Brain microvascular endothelial cell (primary cell): Measurements from ENCODE around the gene LUC7L.
A peak's percentile ranks its signal among the peaks of the same experiment; 100 is the strongest.
"Not testable (repeated sequence)": the region's sequence is repeated elsewhere in the genome, so short reads cannot be mapped to it uniquely, and the experiment has no call there.

Source experiments
- DNase-seq: peaks from one replicate; pipeline ENCODE4 v3.0.0-alpha.2; 2020
- H3K27ac ChIP-seq: fragments of 250-450 bp; sonication (Bioruptor Pico); 2 replicates; pipeline ENCODE4 v1.5.1; 2020; ENCODE audit warnings: mild to moderate bottlenecking, moderate library complexity
- H3K27me3 ChIP-seq: fragments of 250-450 bp; sonication (Bioruptor Pico); replicated peaks from 2 replicates; pipeline ENCODE4 v1.5.1; 2020; ENCODE audit warnings: mild to moderate bottlenecking
- H3K36me3 ChIP-seq: fragments of 250-450 bp; sonication (Bioruptor Pico); replicated peaks from 2 replicates; pipeline ENCODE4 v1.5.1; 2020; ENCODE audit warnings: mild to moderate bottlenecking
- H3K4me3 ChIP-seq: 2 replicates; pipeline ENCODE4 v1.5.1; 2011; ENCODE audit warnings: low read depth, mild to moderate bottlenecking, control low read depth, low read length, moderate library complexity
- in situ Hi-C: cut with HindIII; loops from 2 replicates; pipeline ENCODE4 v1.10.0; 2017; ENCODE audit warnings: low sequenced_read_pairs, low pct_ligation_motif_present
- TF ChIP-seq, protein P1 (sequence below): IDR thresholded peaks from 2 replicates; pipeline ENCODE4 v1.5.1; 2011; ENCODE audit warnings: low read depth, mild to moderate bottlenecking, moderate library complexity, low read length, control low read depth, inconsistent platforms; ENCODE audit errors: missing control alignments

Gene LUC7L

DNA sequence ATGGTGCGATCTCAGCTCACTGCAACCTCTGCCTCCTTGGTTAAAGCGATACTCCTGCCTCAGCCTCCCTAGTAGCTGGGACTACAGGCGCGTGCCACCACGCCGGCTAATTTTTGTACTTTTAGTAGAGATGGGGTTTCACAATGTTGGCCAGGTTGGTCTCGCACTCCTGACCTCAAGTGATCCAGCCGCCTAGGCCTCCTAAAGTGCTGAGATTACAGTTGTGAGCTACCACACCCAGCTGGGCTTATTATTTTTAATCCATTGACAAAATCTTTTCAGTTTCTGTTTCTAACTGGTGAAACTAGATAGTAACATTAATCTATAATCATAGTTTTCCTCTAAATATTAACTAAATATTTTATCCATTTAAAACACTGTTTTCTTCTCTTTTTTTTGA lies 11.3 kb upstream of the LUC7L start:
- H3K4me3 ChIP-seq: no peak overlapping the region
- in situ Hi-C loops: no loop called here
- H3K27me3 ChIP-seq: no peaks in the 10 kb centered on the region
- H3K36me3 ChIP-seq: no peaks in the 10 kb centered on the region
- TF ChIP-seq, protein P1, sequence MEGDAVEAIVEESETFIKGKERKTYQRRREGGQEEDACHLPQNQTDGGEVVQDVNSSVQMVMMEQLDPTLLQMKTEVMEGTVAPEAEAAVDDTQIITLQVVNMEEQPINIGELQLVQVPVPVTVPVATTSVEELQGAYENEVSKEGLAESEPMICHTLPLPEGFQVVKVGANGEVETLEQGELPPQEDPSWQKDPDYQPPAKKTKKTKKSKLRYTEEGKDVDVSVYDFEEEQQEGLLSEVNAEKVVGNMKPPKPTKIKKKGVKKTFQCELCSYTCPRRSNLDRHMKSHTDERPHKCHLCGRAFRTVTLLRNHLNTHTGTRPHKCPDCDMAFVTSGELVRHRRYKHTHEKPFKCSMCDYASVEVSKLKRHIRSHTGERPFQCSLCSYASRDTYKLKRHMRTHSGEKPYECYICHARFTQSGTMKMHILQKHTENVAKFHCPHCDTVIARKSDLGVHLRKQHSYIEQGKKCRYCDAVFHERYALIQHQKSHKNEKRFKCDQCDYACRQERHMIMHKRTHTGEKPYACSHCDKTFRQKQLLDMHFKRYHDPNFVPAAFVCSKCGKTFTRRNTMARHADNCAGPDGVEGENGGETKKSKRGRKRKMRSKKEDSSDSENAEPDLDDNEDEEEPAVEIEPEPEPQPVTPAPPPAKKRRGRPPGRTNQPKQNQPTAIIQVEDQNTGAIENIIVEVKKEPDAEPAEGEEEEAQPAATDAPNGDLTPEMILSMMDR: no peak
- no peak for DNase-seq
- no peak overlapping the region for H3K27ac ChIP-seq

DNA sequence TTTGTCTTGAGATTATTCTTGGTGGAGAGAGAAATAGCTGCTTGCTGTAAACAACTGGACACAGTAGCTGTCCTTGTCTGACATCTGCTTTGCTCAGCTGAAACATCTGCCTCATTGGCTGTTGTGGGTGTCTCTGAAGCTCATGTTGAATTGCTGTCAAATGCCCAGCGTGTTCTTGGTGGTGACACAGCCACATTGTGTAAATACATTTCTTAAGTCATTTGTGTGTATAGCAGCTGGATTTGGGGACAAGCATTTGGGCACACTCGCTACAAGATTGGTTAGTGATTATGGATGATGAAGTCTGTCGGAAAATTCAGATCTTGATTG lies 10.7 kb upstream of the LUC7L start:
- DNase-seq: no peak

DNA sequence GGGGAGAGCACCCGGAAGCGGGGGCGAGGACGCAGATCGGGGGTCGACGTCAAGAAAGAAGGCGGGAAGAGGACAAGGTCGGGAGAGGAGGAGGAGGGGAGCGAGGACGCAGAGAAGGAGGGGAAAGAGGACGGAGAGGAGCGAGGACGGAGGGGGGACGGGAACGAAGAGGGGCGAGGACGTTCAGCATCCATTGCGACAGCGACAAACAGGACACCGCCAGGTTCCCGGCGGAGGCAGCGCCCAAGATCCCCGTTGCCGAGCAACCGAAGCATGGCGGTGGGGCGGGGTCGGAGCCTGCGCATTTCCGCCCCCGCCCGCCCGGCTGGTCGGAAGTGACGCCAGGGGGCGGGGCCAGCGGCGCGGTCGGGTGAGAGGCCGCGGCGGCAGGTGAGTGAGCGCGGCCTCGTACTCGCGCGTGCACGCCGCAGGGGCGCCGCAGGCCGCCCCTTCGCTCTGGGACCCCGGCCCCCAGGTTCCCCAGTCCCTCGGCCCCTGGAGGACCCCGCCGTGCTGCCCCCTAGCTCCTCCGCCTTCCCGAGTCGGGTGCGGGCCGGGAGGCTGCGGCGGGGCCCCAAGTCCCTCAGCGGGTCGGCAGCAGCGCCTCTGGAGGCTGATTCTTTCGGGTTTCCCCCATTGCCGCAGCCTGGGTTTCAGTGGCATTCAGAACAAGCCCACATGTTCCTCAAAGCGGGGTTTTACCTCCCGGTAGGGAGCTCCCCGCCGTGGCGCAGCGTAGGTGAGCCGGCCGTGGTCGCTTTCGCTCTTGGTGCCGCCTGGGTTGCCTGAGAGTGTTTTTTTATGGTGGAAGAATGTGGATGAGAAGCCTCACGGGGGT lies 5.4 kb upstream of the LUC7L start, which contains the start of gene FAM234A:
FAM234A (plus strand) TSS at position 354 of the 838 bp plus-strand sequence. CDS start 19,593 bp downstream, outside the sequence.
- Histone ChIP-seq H3K27me3 (no peaks in the 10 kb centered on the region), H3K27ac (peak within 1 kb of the TSS; percentile 98), H3K36me3 (no peaks in the 10 kb centered on the region), H3K4me3 (peak within 1 kb of the TSS; percentile 90)
- TF ChIP-seq, protein P1: peak; percentile 55
- peak; percentile 81 for DNase-seq
- in situ Hi-C loops: no loop called here

More for the DNA sequence above, 10.7 kb upstream of the LUC7L start:
- in situ Hi-C loops: no loop called here
- H3K27me3 ChIP-seq: no peaks in the 10 kb centered on the region
- no peak overlapping the region for H3K4me3 ChIP-seq
- H3K27ac ChIP-seq: no peak overlapping the region
- TF ChIP-seq, protein P1: no peak
- H3K36me3 ChIP-seq: no peaks in the 10 kb centered on the region

DNA sequence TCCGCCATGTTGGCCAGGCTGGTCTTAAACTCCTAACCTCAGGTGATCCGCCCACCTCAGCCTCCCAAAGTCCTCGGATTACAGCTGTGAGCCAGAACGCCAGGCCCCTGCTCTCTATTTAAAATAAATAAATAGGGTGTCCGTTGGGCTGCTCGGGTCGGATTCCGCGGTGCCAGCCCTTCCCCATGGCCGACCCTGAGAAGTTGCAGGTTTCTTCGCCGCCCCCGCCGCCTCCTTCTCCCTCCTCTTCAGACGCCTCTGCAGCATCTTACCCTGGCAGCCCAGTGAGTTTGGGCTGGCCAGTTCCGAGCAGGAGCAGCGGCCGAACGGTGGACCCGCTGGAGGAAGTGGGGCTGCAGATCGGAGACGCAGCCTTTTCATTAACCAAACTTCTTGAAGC lies 1.7 kb upstream of the LUC7L start:
- H3K27ac ChIP-seq: no peak overlapping the region
- no peak for DNase-seq
- in situ Hi-C loops: no loop called here
- no peaks in the 10 kb centered on the region for H3K27me3 ChIP-seq
- H3K36me3 ChIP-seq: peaks cover 16% of the 10 kb centered on the region
- TF ChIP-seq, protein P1: no peak
- no peak overlapping the region for H3K4me3 ChIP-seq

DNA sequence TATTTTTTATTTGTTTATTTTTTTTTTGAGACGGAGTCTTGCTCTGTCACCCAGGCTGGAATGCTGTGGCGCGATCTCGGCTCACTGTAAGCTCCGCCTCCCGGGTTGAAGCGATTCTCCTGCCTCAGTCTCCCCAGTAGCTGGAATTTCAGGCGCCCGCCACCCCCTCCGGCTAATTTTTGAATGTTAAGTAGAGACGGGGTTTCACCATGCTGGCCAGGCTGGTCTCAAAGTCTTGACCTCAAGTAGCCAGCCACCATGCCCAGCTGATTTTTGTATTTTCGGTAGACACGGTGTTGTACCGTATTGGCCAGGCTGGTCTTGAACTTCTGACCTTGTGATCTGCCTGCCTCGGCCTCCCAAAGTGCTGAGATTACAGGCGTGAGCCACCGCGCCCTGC lies 1.1 kb upstream of the LUC7L start:
- H3K27me3 ChIP-seq, in situ Hi-C loops, H3K27ac ChIP-seq, H3K4me3 ChIP-seq, DNase-seq: not testable (repeated sequence)
- peaks cover 19% of the 10 kb centered on the region for H3K36me3 ChIP-seq

DNA sequence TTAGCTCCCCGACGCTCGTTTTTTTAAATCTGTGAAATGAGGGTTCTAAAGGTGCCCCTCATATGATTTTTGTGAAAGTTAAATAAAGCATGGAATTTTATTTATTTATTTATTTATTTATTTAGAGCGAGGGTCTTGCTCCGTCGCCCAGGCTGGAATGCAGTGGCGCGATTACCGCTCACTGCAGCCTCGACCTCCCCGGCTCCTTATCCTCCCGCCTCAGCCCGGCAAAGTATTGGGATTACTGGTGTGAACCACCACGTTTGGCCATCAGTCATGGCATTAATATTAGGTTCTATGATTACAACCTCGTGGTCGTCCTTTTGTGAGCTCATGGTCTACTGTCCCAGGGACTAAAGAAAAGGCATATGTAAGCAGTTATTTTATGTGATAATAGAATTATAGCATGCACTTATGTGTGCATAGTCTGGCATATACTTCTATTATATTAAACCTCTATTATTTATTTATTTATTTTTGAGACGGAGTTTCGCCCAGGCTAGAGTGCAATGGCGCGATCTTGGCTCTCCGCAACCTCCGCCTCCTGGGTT lies 557 bp upstream of the LUC7L start:
- H3K27me3 ChIP-seq: no peaks in the 10 kb centered on the region
- H3K27ac ChIP-seq: no peak overlapping the region
- H3K4me3 ChIP-seq: peak overlapping the region; percentile 94
- in situ Hi-C loops: no loop called here
- DNase-seq: no peak
- peaks cover 23% of the 10 kb centered on the region for H3K36me3 ChIP-seq
- TF ChIP-seq, protein P1: no peak
